SK-N-MC (cell line): ENCODE data around the gene CNNM2.

Experiments
- EZH2 ChIP-seq: fragments of 200-600 bp; sonication (generic); IDR thresholded peaks from one replicate; pipeline ENCODE4 v1.6.1; 2017; ENCODE audit warnings: antibody characterized with exemption
- POLR2AphosphoS5 ChIP-seq: IDR thresholded peaks from 2 replicates; pipeline ENCODE4 v1.6.1; 2012; ENCODE audit warnings: mild to moderate bottlenecking, low read depth, low read length, borderline replicate concordance

GRCh38 chr10:103025696-103026095, 107.6 kb downstream of the CNNM2 start:
- TF ChIP-seq EZH2 = no peak
- TF ChIP-seq POLR2AphosphoS5 = no peak
